Transverse colon (tissue), 4 donors: Measurements from ENCODE around the gene DEK. TPM values are rescaled to one million over a fixed set of nuclear protein-coding genes. Genes with fewer than 3 reads are reported as not detected.
A peak's percentile ranks its signal among the peaks of the same experiment; 100 is the strongest.

Experiments used
- DNase-seq: peaks from one replicate; pipeline ENCODE4 v3.0.0-alpha.2; 2019
- H3K27ac ChIP-seq, 4 donors: fragments of 200-600 bp; sonication (generic); 2 replicates each; pipeline ENCODE4 v1.5.1; 2016 to 2018; ENCODE audit warnings: inconsistent platforms in 4 of 4
- H3K27me3 ChIP-seq: fragments of 200-600 bp; sonication (generic); 2 replicates; pipeline ENCODE4 v1.5.1; 2017; ENCODE audit warnings: inconsistent platforms
- H3K36me3 ChIP-seq, 4 donors: fragments of 200-600 bp; sonication (generic); 2 replicates each; pipeline ENCODE4 v1.5.1; 2017 to 2019; ENCODE audit warnings: inconsistent platforms in 4 of 4
- H3K4me1 ChIP-seq, 4 donors: fragments of 200-600 bp; sonication (generic); 2 replicates each; pipeline ENCODE4 v1.5.1; 2017 to 2020; ENCODE audit warnings: inconsistent platforms in 4 of 4
- H3K4me3 ChIP-seq, 4 donors: fragments of 200-600 bp; sonication (generic); 1 replicate in 1 of 4; 2 replicates in 3 of 4; pipeline versions ENCODE4 v1.5.1 to v1.6.1; 2017 to 2019; ENCODE audit warnings: inconsistent platforms in 4 of 4
- H3K9me3 ChIP-seq, 2 donors: fragments of 200-600 bp; sonication (generic); 2 replicates each; pipeline ENCODE4 v1.5.1; 2017 to 2019; ENCODE audit warnings: inconsistent platforms in 2 of 2
- EP300 ChIP-seq: sonication (generic); formaldehyde crosslinking; IDR thresholded peaks from one replicate; pipeline ENCODE4 v1.6.1; 2017; ENCODE audit warnings: antibody characterized with exemption, low read depth
- POLR2A ChIP-seq: fragments of 450-650 bp; IDR thresholded peaks from one replicate; pipeline ENCODE4 v1.6.1; 2016; ENCODE audit warnings: antibody characterized with exemption, mild to moderate bottlenecking, moderate library complexity
- POLR2AphosphoS5 ChIP-seq, 3 donors: sonication (generic); formaldehyde crosslinking; IDR thresholded peaks; one replicate each; pipeline ENCODE4 v1.6.1; 2016; ENCODE audit warnings: antibody characterized with exemption in 3 of 3
- WGBS, 2 donors: methylation state at CpG; one replicate each; pipeline ENCODE4 v1.1.5; 2018; ENCODE audit warnings: low coverage in 1 of 2; 5-methylcytosine and 5-hydroxymethylcytosine counted together
- in situ Hi-C, 4 donors: fragments of 200-750 bp; cut with MboI; loops; one replicate each; pipeline versions ENCODE4 v1.15.0 to v1.15.1; 2017; ENCODE audit warnings: low sequenced_read_pairs in 3 of 4, low pct_ligation_motif_present in 1 of 4, low pct_unique_long_range_greater_than_20kb in 1 of 4
- intact Hi-C: fragments of 100-400 bp; cut with DNase I; formaldehyde crosslinking; loops from one replicate; pipeline ENCODE4 v1.15.1; 2023; ENCODE audit warnings: low total_unique reads
- total RNA-seq, 4 donors: library from RNA; depleted of rRNA; stranded (reverse); fragments of >200 nt; gene quantifications; one replicate each; pipeline ENCODE4 v1.1.0, GENCODE V29; 2016
- TF ChIP-seq, protein P1 (sequence below), 5 experiments: fragments of 200-600 bp in 3 of 5; fragments of 450-650 bp in 2 of 5; sonication (generic) in 3 of 5; IDR thresholded peaks; 1 replicate in 2 of 5; 2 replicates in 3 of 5; pipeline ENCODE4 v1.5.1; 2016 to 2017; ENCODE audit warnings: antibody characterized with exemption in 5 of 5, inconsistent platforms in 3 of 5, mild to moderate bottlenecking in 2 of 5, moderate library complexity in 1 of 5

The DEK gene
- total RNA-seq, 4 donors from 2014 or later: 96.9 to 175 (median 111) TPM

DNA sequence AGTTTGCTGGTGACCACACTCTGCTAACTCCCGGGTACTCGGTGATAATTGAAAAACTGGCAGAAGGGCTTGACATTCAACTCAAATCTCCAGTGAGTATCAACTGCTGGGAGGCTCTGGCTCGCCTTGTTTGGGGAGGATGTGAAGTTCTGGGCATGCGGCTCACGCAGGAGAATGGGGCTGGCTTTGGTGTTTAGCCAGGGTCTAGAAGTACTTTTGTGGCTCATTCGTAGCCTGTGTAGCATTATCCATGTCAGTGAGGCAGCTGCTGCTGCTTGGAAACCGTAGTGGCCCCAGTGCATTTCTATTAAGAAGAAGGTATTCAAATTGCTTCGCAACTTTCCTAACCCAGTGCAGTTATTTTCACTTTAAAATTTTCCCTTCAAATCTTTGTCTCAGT lies 56.9 kb downstream of the DEK start:
- 77 to 88% methylated on average over 3 to 8 of the region's 8 CpGs for WGBS, 2 donors

DNA sequence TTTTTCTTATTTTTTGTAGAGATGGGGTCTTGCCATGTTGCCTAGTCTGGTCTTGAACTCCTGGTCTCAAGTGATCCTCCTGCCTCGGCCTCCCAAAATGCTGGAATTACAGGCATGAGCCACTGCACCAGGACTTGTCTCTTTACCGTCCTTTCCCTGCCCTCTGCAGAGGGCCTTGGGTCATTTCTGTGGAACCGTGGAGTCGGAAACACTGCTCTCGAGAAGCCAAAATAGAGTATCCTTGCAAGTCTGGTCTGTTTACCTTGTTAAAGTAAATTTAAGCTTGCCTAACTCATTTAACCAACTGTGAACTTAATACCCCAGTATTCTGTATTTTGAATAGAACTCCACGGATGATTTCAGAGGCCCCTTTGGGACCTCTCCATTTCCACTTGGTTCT lies 57.7 kb downstream of the DEK start:
- in situ Hi-C loops: no loop called here
- intact Hi-C loops: no loop called here
- WGBS, 2 donors: 95 to 98% methylated on average over 6 of the region's 6 CpGs
- peaks cover 0 to 3% (median 0%) of the 10 kb centered on the region in 4 donors for H3K4me1 ChIP-seq
- H3K36me3 ChIP-seq: peaks cover 0 to 30% (median 3%) of the 10 kb centered on the region in 4 donors
- DNase-seq: no peak
- H3K9me3 ChIP-seq: no peaks in the 10 kb centered on the region
- H3K27me3 ChIP-seq: no peaks in the 10 kb centered on the region
- no peak overlapping the region for H3K27ac ChIP-seq
- TF ChIP-seq POLR2AphosphoS5 (IDR thresholded peaks at IDR 0.05): no peak
- no peak for TF ChIP-seq POLR2A
- TF ChIP-seq, protein P1, sequence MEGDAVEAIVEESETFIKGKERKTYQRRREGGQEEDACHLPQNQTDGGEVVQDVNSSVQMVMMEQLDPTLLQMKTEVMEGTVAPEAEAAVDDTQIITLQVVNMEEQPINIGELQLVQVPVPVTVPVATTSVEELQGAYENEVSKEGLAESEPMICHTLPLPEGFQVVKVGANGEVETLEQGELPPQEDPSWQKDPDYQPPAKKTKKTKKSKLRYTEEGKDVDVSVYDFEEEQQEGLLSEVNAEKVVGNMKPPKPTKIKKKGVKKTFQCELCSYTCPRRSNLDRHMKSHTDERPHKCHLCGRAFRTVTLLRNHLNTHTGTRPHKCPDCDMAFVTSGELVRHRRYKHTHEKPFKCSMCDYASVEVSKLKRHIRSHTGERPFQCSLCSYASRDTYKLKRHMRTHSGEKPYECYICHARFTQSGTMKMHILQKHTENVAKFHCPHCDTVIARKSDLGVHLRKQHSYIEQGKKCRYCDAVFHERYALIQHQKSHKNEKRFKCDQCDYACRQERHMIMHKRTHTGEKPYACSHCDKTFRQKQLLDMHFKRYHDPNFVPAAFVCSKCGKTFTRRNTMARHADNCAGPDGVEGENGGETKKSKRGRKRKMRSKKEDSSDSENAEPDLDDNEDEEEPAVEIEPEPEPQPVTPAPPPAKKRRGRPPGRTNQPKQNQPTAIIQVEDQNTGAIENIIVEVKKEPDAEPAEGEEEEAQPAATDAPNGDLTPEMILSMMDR (IDR thresholded peaks at IDR 0.05): no peak
- TF ChIP-seq EP300: no peak
- no peak overlapping the region for H3K4me3 ChIP-seq

More for the DNA sequence above, 56.9 kb downstream of the DEK start:
- DNase-seq: no peak
- no peaks in the 10 kb centered on the region for H3K9me3 ChIP-seq
- peak overlapping the region; percentile 44 to 62 (median 51) for H3K27ac ChIP-seq
- in situ Hi-C loops (no loop called here), intact Hi-C loops (no loop called here)
- no peaks in the 10 kb centered on the region for H3K27me3 ChIP-seq
- peaks cover 0 to 3% (median 0%) of the 10 kb centered on the region in 4 donors for H3K4me1 ChIP-seq
- TF ChIP-seq POLR2A (no peak), POLR2AphosphoS5 (IDR thresholded peaks at IDR 0.05) (peak in 1 of 3 donors; percentile 30), EP300 (no peak)
- TF ChIP-seq, protein P1 (IDR thresholded peaks at IDR 0.05): no peak
- no peak overlapping the region for H3K4me3 ChIP-seq
- H3K36me3 ChIP-seq: peaks cover 0 to 21% (median 0%) of the 10 kb centered on the region in 4 donors

DNA sequence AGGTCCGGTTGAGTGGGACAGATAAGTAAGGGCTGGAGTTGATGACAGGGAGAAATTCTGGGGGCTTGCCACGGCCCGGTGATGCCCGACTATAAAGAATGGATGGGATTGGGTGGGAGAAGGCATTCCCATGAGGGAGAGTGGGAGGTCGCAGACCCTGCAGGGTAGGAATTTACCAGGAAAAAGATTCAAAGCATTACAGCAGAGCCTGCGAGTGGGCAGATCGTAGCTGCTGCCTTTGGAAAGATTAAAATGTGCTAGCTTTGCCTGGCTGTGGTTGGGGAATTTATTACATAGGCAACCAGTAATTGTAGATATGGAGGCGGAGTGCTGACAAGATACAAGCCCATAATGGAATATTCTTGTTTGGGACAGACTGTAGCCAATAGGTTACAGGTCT lies 59.6 kb downstream of the DEK start:
- H3K4me3 ChIP-seq: no peak overlapping the region
- whole genome bisulfite sequencing, 2 donors: 92 to 98% methylated on average over 5 to 8 of the region's 8 CpGs
- H3K36me3 ChIP-seq: peaks cover 0 to 46% (median 5%) of the 10 kb centered on the region in 4 donors

DNA sequence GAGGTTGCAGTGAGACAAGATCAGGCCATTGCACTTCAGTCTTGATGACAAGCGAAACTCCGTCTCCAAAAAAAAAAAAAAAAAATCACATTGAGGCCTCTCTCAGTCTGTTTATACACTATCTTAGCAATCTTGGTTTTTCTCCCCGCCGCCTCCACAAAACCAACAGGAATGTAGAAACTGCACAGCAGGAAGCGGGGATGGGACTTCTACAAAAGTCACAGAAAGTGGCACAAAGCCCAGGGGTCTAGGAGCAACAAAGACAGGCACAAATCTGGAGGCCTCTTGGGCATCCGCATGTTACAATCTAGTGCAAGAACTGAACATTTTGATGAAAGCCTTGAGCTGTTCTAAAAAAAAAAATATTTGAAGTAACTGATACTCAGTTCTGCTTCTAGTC lies 60.5 kb downstream of the DEK start:
- WGBS, 2 donors: 80 to 95% methylated on average over 4 to 6 of the region's 6 CpGs
- intact Hi-C loops: no loop called here

More for the DNA sequence above, 59.6 kb downstream of the DEK start:
- peaks cover 0 to 3% (median 0%) of the 10 kb centered on the region in 4 donors for H3K4me1 ChIP-seq
- no peak for DNase-seq
- no peak overlapping the region for H3K27ac ChIP-seq
- in situ Hi-C loops: no loop called here
- H3K9me3 ChIP-seq: no peaks in the 10 kb centered on the region
- H3K27me3 ChIP-seq: no peaks in the 10 kb centered on the region
- TF ChIP-seq EP300: no peak
- no peak for TF ChIP-seq POLR2A
- TF ChIP-seq, protein P1 (IDR thresholded peaks at IDR 0.05): no peak
- no peak for TF ChIP-seq POLR2AphosphoS5 (IDR thresholded peaks at IDR 0.05)
- intact Hi-C loops: no loop called here

More for the DNA sequence above, 60.5 kb downstream of the DEK start:
- Histone ChIP-seq H3K27ac (no peak overlapping the region), H3K36me3 (peaks cover 0 to 46% (median 5%) of the 10 kb centered on the region in 4 donors), H3K27me3 (no peaks in the 10 kb centered on the region), H3K4me3 (no peak overlapping the region), H3K4me1 (no peaks in the 10 kb centered on the region), H3K9me3 (no peaks in the 10 kb centered on the region)
- DNase-seq: no peak
- TF ChIP-seq EP300 (no peak), POLR2A (no peak), POLR2AphosphoS5 (IDR thresholded peaks at IDR 0.05) (no peak)
- TF ChIP-seq, protein P1 (IDR thresholded peaks at IDR 0.05): no peak
- in situ Hi-C loops: no loop called here
